Measurements from ENCODE around the gene UBE2I.
"Not testable (repeated sequence)": the region's sequence is repeated elsewhere in the genome, so short reads cannot be mapped to it uniquely, and the experiment has no call there.

UBE2I gene

GRCh38 chr16:1288813-1289476 is 20.5 kb upstream of the UBE2I start:
- no peak overlapping the region for H3K4me3 ChIP-seq (ENCODE audit: low read depth, low read length)
- TF ChIP-seq CTCF (IDR thresholded peaks at IDR 0.05; ENCODE audit: control insufficient read depth, extremely low read depth, insufficient read depth): no peak
- DNase-seq (ENCODE audit: low read depth): no peak

- no peak for TF ChIP-seq CTCF (IDR thresholded peaks at IDR 0.05; ENCODE audit: control insufficient read depth, extremely low read depth, insufficient read depth)
- H3K4me3 ChIP-seq (ENCODE audit: low read depth, low read length): no peak overlapping the region
Measured at GRCh38 chr16:1289477-1289866, 20.0 kb upstream of the UBE2I start.

GRCh38 chr16:1290063-1290501 is 19.4 kb upstream of the UBE2I start:
- no peak for DNase-seq (ENCODE audit: low read depth)
- no peak for TF ChIP-seq CTCF (IDR thresholded peaks at IDR 0.05; ENCODE audit: control insufficient read depth, extremely low read depth, insufficient read depth)
- H3K4me3 ChIP-seq (ENCODE audit: low read depth, low read length): no peak overlapping the region

More at GRCh38 chr16:1289477-1289866, 20.0 kb upstream of the UBE2I start:
- no peak for DNase-seq (ENCODE audit: low read depth)

- H3K4me3 ChIP-seq (ENCODE audit: low read depth, low read length): no peak overlapping the region
- DNase-seq (ENCODE audit: low read depth): no peak
- no peak for TF ChIP-seq CTCF (IDR thresholded peaks at IDR 0.05; ENCODE audit: control insufficient read depth, extremely low read depth, insufficient read depth)
Measured at GRCh38 chr16:1290860-1291575, 18.4 kb upstream of the UBE2I start.

- TF ChIP-seq CTCF (IDR thresholded peaks at IDR 0.05; ENCODE audit: control insufficient read depth, extremely low read depth, insufficient read depth): no peak
- H3K4me3 ChIP-seq (ENCODE audit: low read depth, low read length): no peak overlapping the region
- DNase-seq (ENCODE audit: low read depth): no peak
Measured at GRCh38 chr16:1291576-1291974, 17.9 kb upstream of the UBE2I start.

GRCh38 chr16:1292208-1292607 is 17.2 kb upstream of the UBE2I start:
- not testable (repeated sequence) for H3K4me3 ChIP-seq (ENCODE audit: low read depth, low read length); DNase-seq (ENCODE audit: low read depth)

- not testable (repeated sequence) for DNase-seq (ENCODE audit: low read depth); H3K4me3 ChIP-seq (ENCODE audit: low read depth, low read length)
Measured at GRCh38 chr16:1292808-1293207, 16.6 kb upstream of the UBE2I start.

Measured in LNCaP clone FGC (cell line).